ENCODE results near the gene METRN.

METRN gene

GRCh38 chr16:702341-702740, 12.6 kb upstream of the METRN start:
- CTCF ChIA-PET, result no interaction called here
- POLR2A ChIA-PET, result interaction anchor here (1.1 to 3.8 kb wide), 3 partner anchors 12 to 83 kb away, joined by 3 to 16 read pairs (median 7); partner anchors contain the start of genes ANTKMT and WDR24
- DNase-seq (ENCODE audit: extremely low spot score), result no peak
- TF ChIP-seq BHLHE40 (IDR thresholded peaks at IDR 0.05; ENCODE audit: borderline replicate concordance) (no peak), NFRKB (IDR thresholded peaks at IDR 0.05) (no peak), L3MBTL2 (conservative IDR thresholded peaks at IDR 0.05) (no peak), FOXM1 (IDR thresholded peaks at IDR 0.05; ENCODE audit: borderline replicate concordance) (no peak), FOXA1 (IDR thresholded peaks at IDR 0.05) (no peak), ZNF384 (IDR thresholded peaks at IDR 0.05) (no peak)

GRCh38 chr16:703406-703805, 11.5 kb upstream of the METRN start:
- TF ChIP-seq HDGF (IDR thresholded peaks at IDR 0.05; ENCODE audit: borderline replicate concordance), result no peak
- CTCF ChIA-PET, result no interaction called here
- DNase-seq (ENCODE audit: extremely low spot score), result no peak
- POLR2A ChIA-PET, result interaction anchor here (1.1 to 3.8 kb wide), 3 partner anchors 13 to 82 kb away, joined by 3 to 16 read pairs (median 7); partner anchors contain the start of genes ANTKMT and WDR24

- TF ChIP-seq HDGF (IDR thresholded peaks at IDR 0.05; ENCODE audit: borderline replicate concordance) (no peak), NFRKB (IDR thresholded peaks at IDR 0.05) (no peak), CTBP1 (IDR thresholded peaks at IDR 0.05; ENCODE audit: borderline replicate concordance) (no peak), ZNF384 (IDR thresholded peaks at IDR 0.05) (no peak), BHLHE40 (IDR thresholded peaks at IDR 0.05; ENCODE audit: borderline replicate concordance) (no peak), LEF1 (IDR thresholded peaks at IDR 0.05; ENCODE audit: borderline replicate concordance) (no peak), TARDBP (IDR thresholded peaks at IDR 0.05) (no peak), PKNOX1 (IDR thresholded peaks at IDR 0.05) (no peak), ARNT (IDR thresholded peaks at IDR 0.05) (no peak), FOXK2 (IDR thresholded peaks at IDR 0.05) (no peak), SP1 (IDR thresholded peaks at IDR 0.05) (no peak), SUZ12 (IDR thresholded peaks at IDR 0.05) (no peak), ELF4 (IDR thresholded peaks at IDR 0.05) (no peak), FOXA1 (IDR thresholded peaks at IDR 0.05) (no peak), L3MBTL2 (conservative IDR thresholded peaks at IDR 0.05) (no peak), FOXM1 (IDR thresholded peaks at IDR 0.05; ENCODE audit: borderline replicate concordance) (no peak)
- CTCF ChIA-PET, result no interaction called here
- POLR2A ChIA-PET, result interaction anchor here (2.2 to 3.8 kb wide), 2 partner anchors 14 to 17 kb away, joined by 7 to 16 read pairs; partner anchors contain the start of genes ANTKMT and WDR24
- DNase-seq (ENCODE audit: extremely low spot score), result no peak
These were observed 10.9 kb upstream of the METRN start for GRCh38 chr16:704047-704446.

- DNase-seq (ENCODE audit: extremely low spot score), result no peak
- no peak for TF ChIP-seq L3MBTL2 (conservative IDR thresholded peaks at IDR 0.05)
- no peak for TF ChIP-seq PKNOX1 (IDR thresholded peaks at IDR 0.05)
- no peak for TF ChIP-seq CTBP1 (IDR thresholded peaks at IDR 0.05; ENCODE audit: borderline replicate concordance)
- TF ChIP-seq FOXM1 (IDR thresholded peaks at IDR 0.05; ENCODE audit: borderline replicate concordance), result no peak
- no peak for TF ChIP-seq SP1 (IDR thresholded peaks at IDR 0.05)
- TF ChIP-seq NFRKB (IDR thresholded peaks at IDR 0.05), result no peak
- POLR2A ChIA-PET, result interaction anchor here (3.8 kb wide), 1 partner anchor 15 kb away, joined by 16 read pairs; the partner anchor contains the start of gene WDR24
- CTCF ChIA-PET, result interaction anchor here (1.0 kb wide), 1 partner anchor 9 kb away, joined by 3 read pairs; no protein-coding TSS in a partner anchor
These were observed 10.2 kb upstream of the METRN start for GRCh38 chr16:704552-705380.

GRCh38 chr16:705431-706188, 9.3 kb upstream of the METRN start, which contains the start of gene FBXL16:
Gene FBXL16, minus strand, starts transcription at chr16:705801. Its CDS starts 8,396 bp downstream, at chr16:697405.
- DNase-seq (ENCODE audit: extremely low spot score), result peak; percentile 76
- TF ChIP-seq LEF1 (IDR thresholded peaks at IDR 0.05; ENCODE audit: borderline replicate concordance) (no peak), TARDBP (IDR thresholded peaks at IDR 0.05) (no peak), CTBP1 (IDR thresholded peaks at IDR 0.05; ENCODE audit: borderline replicate concordance) (no peak), ELF4 (IDR thresholded peaks at IDR 0.05) (no peak), HDGF (IDR thresholded peaks at IDR 0.05; ENCODE audit: borderline replicate concordance) (no peak), ARNT (IDR thresholded peaks at IDR 0.05) (no peak), FOXA1 (IDR thresholded peaks at IDR 0.05) (no peak), SP1 (IDR thresholded peaks at IDR 0.05) (no peak), BHLHE40 (IDR thresholded peaks at IDR 0.05; ENCODE audit: borderline replicate concordance) (no peak), L3MBTL2 (conservative IDR thresholded peaks at IDR 0.05) (no peak), FOXK2 (IDR thresholded peaks at IDR 0.05) (no peak), FOXM1 (IDR thresholded peaks at IDR 0.05; ENCODE audit: borderline replicate concordance) (no peak)
- CTCF ChIA-PET, result interaction anchor here (1.0 kb wide), 1 partner anchor 10 kb away, joined by 3 read pairs; no protein-coding TSS in a partner anchor
- POLR2A ChIA-PET, result interaction anchor here (1.3 kb wide), 1 partner anchor 16 kb away, joined by 5 read pairs; the partner anchor contains the start of gene ANTKMT

Data from HEK293T (cell line).